GM12878 (cell line): ENCODE data around the gene DNASE1. TPM values are rescaled to one million over a fixed set of nuclear protein-coding genes. Genes with fewer than 3 reads are reported as not detected.

Source experiments
- ATAC-seq: fragments of 200-7000 bp; cut with Tn5 transposase; 3 replicates; pipeline ENCODE4 v1.9.1; 2020; ENCODE audit warnings: mild to moderate bottlenecking, moderate library complexity
- BruUV-seq: library from RNA; stranded (reverse); fragments of 400-500 nt; replicated peaks from 2 replicates; lab custom pipeline; 2021; lab: Mats Ljungman, UMichigan
- CTCF ChIA-PET: fragments of 300-600 bp; sonication (Branson Sonifier 250); formaldehyde crosslinking; extraction: SDS; loops from one replicate; lab custom pipeline; 2021; ENCODE audit warnings: inconsistent platforms; lab: Yijun Ruan, JAX
- POLR2A ChIA-PET: fragments of 350-600 bp; formaldehyde crosslinking; extraction: SDS; loops from one replicate; lab custom pipeline; 2021; ENCODE audit warnings: inconsistent platforms; lab: Charles Lee
- RAD21 ChIA-PET: fragments of 300-600 bp; sonication (Branson Sonifier 250); formaldehyde crosslinking; loops from one replicate; lab custom pipeline; 2023; ENCODE audit warnings: antibody characterized with exemption; ENCODE audit not compliant: unreplicated experiment; lab: Charles Lee
- SMC1A ChIA-PET: fragments of 300-600 bp; sonication (Branson Sonifier 250); formaldehyde crosslinking; loops from one replicate; lab custom pipeline; 2023; ENCODE audit not compliant: unreplicated experiment, uncharacterized antibody; lab: Charles Lee
- DNase-seq: peaks from one replicate; pipeline ENCODE4 v3.0.0-alpha.2; 2011; ENCODE audit warnings: low read depth, low spot score
- FAIRE-seq: peaks from 3 replicates; lab custom pipeline; 2011; peaks lifted over from hg19 to GRCh38; lab: Jason Lieb, UNC
- H2AFZ ChIP-seq: 2 replicates; pipeline ENCODE4 v1.6.0; 2011; ENCODE audit warnings: low read depth, low read length, control low read depth; ENCODE audit not compliant: control insufficient read depth
- H3K27ac ChIP-seq: 2 replicates; pipeline ENCODE4 v1.5.1; 2011; ENCODE audit warnings: control low read depth; ENCODE audit not compliant: control insufficient read depth, insufficient read depth
- H3K27me3 ChIP-seq, 2 experiments: replicated peaks in 1 of 2; 2 replicates each; pipeline versions ENCODE4 v1.6.0 to v1.6.1; 2011; ENCODE audit warnings: low read length in 1 of 2; ENCODE audit not compliant: control insufficient read depth in 2 of 2, insufficient read depth in 2 of 2
- H3K36me3 ChIP-seq, 2 experiments: 2 replicates each; pipeline ENCODE4 v1.5.1; 2011; ENCODE audit warnings: low read length in 1 of 2; ENCODE audit not compliant: control insufficient read depth in 2 of 2, insufficient read depth in 2 of 2
- H3K4me1 ChIP-seq: 2 replicates; pipeline ENCODE4 v1.6.1; 2011; ENCODE audit warnings: mild to moderate bottlenecking, low read length, moderate library complexity, mixed read lengths; ENCODE audit not compliant: control insufficient read depth, insufficient read depth
- H3K4me2 ChIP-seq: 2 replicates; pipeline ENCODE4 v1.6.0; 2011; ENCODE audit warnings: control low read depth; ENCODE audit not compliant: control insufficient read depth, insufficient read depth
- H3K4me3 ChIP-seq: fragments of 200-600 bp; sonication (generic); 2 replicates; pipeline ENCODE4 v1.5.1; 2016
- H3K79me2 ChIP-seq: 2 replicates; pipeline ENCODE4 v1.6.0; 2011; ENCODE audit warnings: low read length; ENCODE audit not compliant: control insufficient read depth, insufficient read depth
- H3K9ac ChIP-seq: 2 replicates; pipeline ENCODE4 v1.8.0; 2011; ENCODE audit warnings: low read length, control low read depth, mixed read lengths; ENCODE audit not compliant: control insufficient read depth, insufficient read depth
- H3K9me3 ChIP-seq: replicated peaks from 3 replicates; pipeline ENCODE4 v1.5.1; 2011; ENCODE audit warnings: mild to moderate bottlenecking, low read length; ENCODE audit not compliant: control insufficient read depth, insufficient read depth
- H4K20me1 ChIP-seq: 2 replicates; pipeline ENCODE4 v1.6.0; 2011; ENCODE audit not compliant: control insufficient read depth, insufficient read depth
- BHLHE40 ChIP-seq, 2 experiments: fragments of 450-650 bp in 1 of 2; IDR thresholded peaks; 2 replicates each; pipeline ENCODE4 v1.6.1; 2011 to 2017; ENCODE audit warnings: low read depth in 2 of 2, borderline replicate concordance in 1 of 2, improper control_type of control experiment in 1 of 2, low read length in 1 of 2, mild to moderate bottlenecking in 1 of 2
- GATAD2B ChIP-seq: fragments of 450-650 bp; conservative IDR thresholded peaks from 2 replicates; pipeline ENCODE4 v1.6.1; 2017; ENCODE audit warnings: low read depth, mild to moderate bottlenecking, moderate library complexity
- MEF2A ChIP-seq: IDR thresholded peaks from 2 replicates; pipeline ENCODE4 v1.6.1; 2011; ENCODE audit warnings: low read depth, mild to moderate bottlenecking, low read length, moderate library complexity; ENCODE audit not compliant: insufficient read depth
- MXI1 ChIP-seq: fragments of 150-350 bp; IDR thresholded peaks from 2 replicates; pipeline ENCODE4 v1.6.1; 2011; ENCODE audit warnings: low read depth, mild to moderate bottlenecking, inconsistent platforms, low read length, improper control_type of control experiment
- POU2F2 ChIP-seq: IDR thresholded peaks from 3 replicates; pipeline ENCODE4 v1.6.1; 2011; ENCODE audit warnings: low read depth, mild to moderate bottlenecking, low read length, borderline replicate concordance
- RELA ChIP-seq: fragments of 450-650 bp; IDR thresholded peaks from 2 replicates; pipeline ENCODE4 v1.8.0; 2014; ENCODE audit warnings: borderline replicate concordance; ENCODE audit not compliant: partially characterized antibody
- SMC3 ChIP-seq: IDR thresholded peaks from 2 replicates; pipeline ENCODE4 v1.6.1; 2011; ENCODE audit warnings: low read length, improper control_type of control experiment, borderline replicate concordance
- SP1 ChIP-seq: IDR thresholded peaks from one replicate; pipeline ENCODE4 v1.6.1; 2011; ENCODE audit warnings: low read depth, low read length
- ZNF274 ChIP-seq: IDR thresholded peaks from one replicate; pipeline ENCODE4 v1.8.0; 2011; ENCODE audit not compliant: insufficient read length, insufficient read depth
- WGBS: methylation state at CpG from one replicate; pipeline ENCODE4 v1.1.6; 2016; ENCODE audit warnings: low lambda C conversion rate; ENCODE audit not compliant: insufficient replicate concordance, insufficient coverage; ENCODE audit errors: missing lambda C conversion rate; 5-methylcytosine and 5-hydroxymethylcytosine counted together
- in situ Hi-C: fragments of 300-500 bp; cut with MboI; formaldehyde crosslinking; loops from 9 replicates; pipeline ENCODE4 v1.14.3; 2018; ENCODE audit warnings: mixed read lengths
- intact Hi-C: fragments of 100-400 bp; cut with micrococcal nuclease; formaldehyde crosslinking; loops from one replicate; pipeline ENCODE4 v1.14.2; 2022; ENCODE audit not compliant: unreplicated experiment
- polyA plus RNA-seq, 11 experiments: library from polyadenylated mRNA; depleted of rRNA in 4 of 11; unstranded in 6 of 11; stranded (reverse) in 5 of 11; fragments of >200 nt; fragmentation: Nextera tagmentation in 4 of 11; fragmentation: Illumina TruSeq in 1 of 11; extraction: Ambion mirVana in 4 of 11; extraction: Trizol in 1 of 11; gene quantifications; 1 replicate in 1 of 11; 2 replicates in 10 of 11; pipeline versions ENCODE4 v1.2.1 to v1.2.3, GENCODE V29; 2011 to 2016; ENCODE audit warnings: inconsistent platforms in 2 of 11, missing spikeins in 2 of 11, low read depth in 1 of 11
- total RNA-seq, 4 experiments: library from RNA; depleted of rRNA in 3 of 4; stranded (reverse); fragments of >200 nt in 3 of 4; fragmentation: Illumina TruSeq in 1 of 4; extraction: Trizol in 1 of 4; gene quantifications; 2 replicates each; pipeline versions ENCODE4 v1.2.1 to v1.2.3, GENCODE V29; 2013 to 2021
- TF ChIP-seq, protein P1 (sequence below): IDR thresholded peaks from 2 replicates; pipeline ENCODE4 v1.6.1; 2012; ENCODE audit warnings: low read depth, low read length, improper control_type of control experiment
- TF ChIP-seq, protein P2 (sequence below): fragments of 450-650 bp; IDR thresholded peaks from 2 replicates; pipeline ENCODE4 v1.6.1; 2016; ENCODE audit warnings: mild to moderate bottlenecking
- TF ChIP-seq, protein P3 (sequence below): fragments of 450-650 bp; IDR thresholded peaks from 2 replicates; pipeline ENCODE4 v1.6.1; 2014; ENCODE audit warnings: mild to moderate bottlenecking
- TF ChIP-seq, protein P4 (sequence below): fragments of 450-650 bp; IDR thresholded peaks from 2 replicates; pipeline ENCODE4 v1.6.1; 2017; ENCODE audit warnings: antibody characterized with exemption, mild to moderate bottlenecking, moderate library complexity
- TF ChIP-seq, protein P5 (sequence below): fragments of 450-650 bp; IDR thresholded peaks from 2 replicates; pipeline ENCODE4 v1.6.1; 2017; ENCODE audit warnings: mild to moderate bottlenecking

Gene DNASE1
- total and polyA plus RNA-seq, 10 of the 15 experiments (the other 5 are each of a cell fraction or from before 2014, with no cell fraction given) = 0.23 to 12.0 (median 7.9) TPM

DNA sequence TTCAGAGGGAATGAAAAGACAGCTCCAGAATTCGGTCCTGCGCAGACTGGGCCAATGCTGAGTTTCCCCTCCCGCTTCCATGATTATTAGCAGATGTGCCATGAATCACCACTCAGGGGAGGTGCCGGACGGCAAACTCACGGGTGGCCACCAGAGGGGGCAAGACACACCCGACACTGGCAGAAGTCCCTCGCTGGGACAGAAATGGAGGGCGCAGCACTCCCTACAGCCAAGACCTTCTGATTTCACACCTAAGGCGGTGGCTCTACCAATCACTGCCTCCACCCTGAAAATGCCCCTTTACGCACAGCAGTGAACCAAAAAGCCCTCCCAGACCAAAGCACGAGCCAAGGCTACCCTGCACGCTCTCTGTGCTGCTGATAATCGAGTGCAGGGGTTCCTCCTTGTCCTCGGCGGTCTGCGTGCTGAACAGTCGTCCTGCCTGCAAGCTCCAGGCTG is 36.0 kb downstream of the DNASE1 start:
- Histone ChIP-seq H3K9me3 (no peaks in the 10 kb centered on the region), H4K20me1 (no peaks in the 10 kb centered on the region), H3K4me1 (peaks cover 5% of the 10 kb centered on the region; the same call in 1 of the 2 replicates), H3K4me3 (no peak overlapping the region), H3K9ac (no peak overlapping the region), H3K27ac (no peak overlapping the region), H3K36me3 (peaks cover 15 to 19% of the 10 kb centered on the region in 2 experiments), H3K79me2 (peaks cover 2% of the 10 kb centered on the region; the same call in 1 of the 2 replicates), H2AFZ (peak overlapping the region; percentile 64), H3K4me2 (0 out of 2 replicates have a peak overlapping the region, but pooled peaks have one; percentile 42), H3K27me3 (no peaks in the 10 kb centered on the region)
- SMC1A ChIA-PET = interaction anchor here (1.1 to 2.5 kb wide), 2 partner anchors 188 to 293 kb away, joined by 3 to 8 read pairs; no protein-coding TSS in a partner anchor
- intact Hi-C loops = loop anchor here (2.0 to 5.0 kb wide), 2 partner anchors 188 to 562 kb away; no protein-coding TSS in a partner anchor
- in situ Hi-C loops = loop anchor here (5.0 kb wide), 1 partner anchor 187 kb away; no protein-coding TSS in a partner anchor
- 35% methylated on average over 18 of the region's 18 CpGs for WGBS
- ATAC-seq (peak; percentile 100), FAIRE-seq (peak; percentile 89), DNase-seq (peak; percentile 21)
- RAD21 ChIA-PET = interaction anchor here (0.7 to 1.2 kb wide), 2 partner anchors 177 to 187 kb away, joined by 3 to 6 read pairs; no protein-coding TSS in a partner anchor
- BruUV-seq = no TSS peak
- POLR2A ChIA-PET = no interaction called here
- CTCF ChIA-PET = interaction anchor here (1.1 to 2.2 kb wide), 5 partner anchors 9 to 188 kb away, joined by 3 to 16 read pairs (median 5); no protein-coding TSS in a partner anchor
- TF ChIP-seq MEF2A = no peak
- no peak for TF ChIP-seq GATAD2B
- TF ChIP-seq, protein P1, sequence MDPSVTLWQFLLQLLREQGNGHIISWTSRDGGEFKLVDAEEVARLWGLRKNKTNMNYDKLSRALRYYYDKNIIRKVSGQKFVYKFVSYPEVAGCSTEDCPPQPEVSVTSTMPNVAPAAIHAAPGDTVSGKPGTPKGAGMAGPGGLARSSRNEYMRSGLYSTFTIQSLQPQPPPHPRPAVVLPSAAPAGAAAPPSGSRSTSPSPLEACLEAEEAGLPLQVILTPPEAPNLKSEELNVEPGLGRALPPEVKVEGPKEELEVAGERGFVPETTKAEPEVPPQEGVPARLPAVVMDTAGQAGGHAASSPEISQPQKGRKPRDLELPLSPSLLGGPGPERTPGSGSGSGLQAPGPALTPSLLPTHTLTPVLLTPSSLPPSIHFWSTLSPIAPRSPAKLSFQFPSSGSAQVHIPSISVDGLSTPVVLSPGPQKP = no peak
- TF ChIP-seq, protein P2, sequence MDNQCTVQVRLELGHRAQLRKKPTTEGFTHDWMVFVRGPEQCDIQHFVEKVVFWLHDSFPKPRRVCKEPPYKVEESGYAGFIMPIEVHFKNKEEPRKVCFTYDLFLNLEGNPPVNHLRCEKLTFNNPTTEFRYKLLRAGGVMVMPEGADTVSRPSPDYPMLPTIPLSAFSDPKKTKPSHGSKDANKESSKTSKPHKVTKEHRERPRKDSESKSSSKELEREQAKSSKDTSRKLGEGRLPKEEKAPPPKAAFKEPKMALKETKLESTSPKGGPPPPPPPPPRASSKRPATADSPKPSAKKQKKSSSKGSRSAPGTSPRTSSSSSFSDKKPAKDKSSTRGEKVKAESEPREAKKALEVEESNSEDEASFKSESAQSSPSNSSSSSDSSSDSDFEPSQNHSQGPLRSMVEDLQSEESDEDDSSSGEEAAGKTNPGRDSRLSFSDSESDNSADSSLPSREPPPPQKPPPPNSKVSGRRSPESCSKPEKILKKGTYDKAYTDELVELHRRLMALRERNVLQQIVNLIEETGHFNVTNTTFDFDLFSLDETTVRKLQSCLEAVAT = peak; percentile 50; the same call in 1 of the 2 replicates
- TF ChIP-seq, protein P3, sequence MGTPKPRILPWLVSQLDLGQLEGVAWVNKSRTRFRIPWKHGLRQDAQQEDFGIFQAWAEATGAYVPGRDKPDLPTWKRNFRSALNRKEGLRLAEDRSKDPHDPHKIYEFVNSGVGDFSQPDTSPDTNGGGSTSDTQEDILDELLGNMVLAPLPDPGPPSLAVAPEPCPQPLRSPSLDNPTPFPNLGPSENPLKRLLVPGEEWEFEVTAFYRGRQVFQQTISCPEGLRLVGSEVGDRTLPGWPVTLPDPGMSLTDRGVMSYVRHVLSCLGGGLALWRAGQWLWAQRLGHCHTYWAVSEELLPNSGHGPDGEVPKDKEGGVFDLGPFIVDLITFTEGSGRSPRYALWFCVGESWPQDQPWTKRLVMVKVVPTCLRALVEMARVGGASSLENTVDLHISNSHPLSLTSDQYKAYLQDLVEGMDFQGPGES = no peak
- TF ChIP-seq, protein P4, sequence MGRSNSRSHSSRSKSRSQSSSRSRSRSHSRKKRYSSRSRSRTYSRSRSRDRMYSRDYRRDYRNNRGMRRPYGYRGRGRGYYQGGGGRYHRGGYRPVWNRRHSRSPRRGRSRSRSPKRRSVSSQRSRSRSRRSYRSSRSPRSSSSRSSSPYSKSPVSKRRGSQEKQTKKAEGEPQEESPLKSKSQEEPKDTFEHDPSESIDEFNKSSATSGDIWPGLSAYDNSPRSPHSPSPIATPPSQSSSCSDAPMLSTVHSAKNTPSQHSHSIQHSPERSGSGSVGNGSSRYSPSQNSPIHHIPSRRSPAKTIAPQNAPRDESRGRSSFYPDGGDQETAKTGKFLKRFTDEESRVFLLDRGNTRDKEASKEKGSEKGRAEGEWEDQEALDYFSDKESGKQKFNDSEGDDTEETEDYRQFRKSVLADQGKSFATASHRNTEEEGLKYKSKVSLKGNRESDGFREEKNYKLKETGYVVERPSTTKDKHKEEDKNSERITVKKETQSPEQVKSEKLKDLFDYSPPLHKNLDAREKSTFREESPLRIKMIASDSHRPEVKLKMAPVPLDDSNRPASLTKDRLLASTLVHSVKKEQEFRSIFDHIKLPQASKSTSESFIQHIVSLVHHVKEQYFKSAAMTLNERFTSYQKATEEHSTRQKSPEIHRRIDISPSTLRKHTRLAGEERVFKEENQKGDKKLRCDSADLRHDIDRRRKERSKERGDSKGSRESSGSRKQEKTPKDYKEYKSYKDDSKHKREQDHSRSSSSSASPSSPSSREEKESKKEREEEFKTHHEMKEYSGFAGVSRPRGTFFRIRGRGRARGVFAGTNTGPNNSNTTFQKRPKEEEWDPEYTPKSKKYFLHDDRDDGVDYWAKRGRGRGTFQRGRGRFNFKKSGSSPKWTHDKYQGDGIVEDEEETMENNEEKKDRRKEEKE = no peak
- no peak for TF ChIP-seq POU2F2
- peak; percentile 27 for TF ChIP-seq RELA
- TF ChIP-seq, protein P5, sequence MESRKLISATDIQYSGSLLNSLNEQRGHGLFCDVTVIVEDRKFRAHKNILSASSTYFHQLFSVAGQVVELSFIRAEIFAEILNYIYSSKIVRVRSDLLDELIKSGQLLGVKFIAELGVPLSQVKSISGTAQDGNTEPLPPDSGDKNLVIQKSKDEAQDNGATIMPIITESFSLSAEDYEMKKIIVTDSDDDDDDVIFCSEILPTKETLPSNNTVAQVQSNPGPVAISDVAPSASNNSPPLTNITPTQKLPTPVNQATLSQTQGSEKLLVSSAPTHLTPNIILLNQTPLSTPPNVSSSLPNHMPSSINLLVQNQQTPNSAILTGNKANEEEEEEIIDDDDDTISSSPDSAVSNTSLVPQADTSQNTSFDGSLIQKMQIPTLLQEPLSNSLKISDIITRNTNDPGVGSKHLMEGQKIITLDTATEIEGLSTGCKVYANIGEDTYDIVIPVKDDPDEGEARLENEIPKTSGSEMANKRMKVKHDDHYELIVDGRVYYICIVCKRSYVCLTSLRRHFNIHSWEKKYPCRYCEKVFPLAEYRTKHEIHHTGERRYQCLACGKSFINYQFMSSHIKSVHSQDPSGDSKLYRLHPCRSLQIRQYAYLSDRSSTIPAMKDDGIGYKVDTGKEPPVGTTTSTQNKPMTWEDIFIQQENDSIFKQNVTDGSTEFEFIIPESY = no peak
- peak; percentile 92 for TF ChIP-seq SMC3
- TF ChIP-seq MXI1 = peak; percentile 51; the same call in 1 of the 2 replicates
- TF ChIP-seq ZNF274 = no peak
- TF ChIP-seq BHLHE40 (IDR thresholded peaks at IDR 0.05; ENCODE audit: borderline replicate concordance in 1 of 2, low read depth in 2 of 2, low read length in 1 of 2) = peak in 1 of 2 experiments; percentile 17; a peak in 1 of 4 replicates
- no peak for TF ChIP-seq SP1
